ENCODE results near the gene RASAL2.
A peak's percentile ranks its signal among the peaks of the same experiment; 100 is the strongest.
"Not testable (repeated sequence)": the region's sequence is repeated elsewhere in the genome, so short reads cannot be mapped to it uniquely, and the experiment has no call there.

RASAL2 gene

DNA sequence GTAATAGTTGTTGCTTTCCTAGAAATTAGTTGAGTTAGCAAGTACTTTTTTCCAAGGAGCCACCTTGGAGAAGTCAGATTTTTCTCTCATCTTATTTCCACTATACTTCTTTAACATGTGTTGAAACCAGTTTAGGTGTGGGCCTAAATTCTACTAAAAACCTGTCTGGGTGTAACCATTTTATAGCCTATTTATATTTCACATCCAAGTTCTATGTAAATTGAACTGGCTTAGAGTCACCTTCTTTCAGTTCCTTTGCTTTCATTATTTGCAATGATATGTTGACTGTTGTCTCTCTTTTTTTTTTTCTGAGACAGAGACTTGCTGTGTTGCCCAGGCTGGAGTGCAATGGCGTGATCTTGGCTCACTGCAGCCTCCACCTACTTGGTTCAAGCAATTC, 207.2 kb downstream of the RASAL2 start:
- no peak for DNase-seq

DNA sequence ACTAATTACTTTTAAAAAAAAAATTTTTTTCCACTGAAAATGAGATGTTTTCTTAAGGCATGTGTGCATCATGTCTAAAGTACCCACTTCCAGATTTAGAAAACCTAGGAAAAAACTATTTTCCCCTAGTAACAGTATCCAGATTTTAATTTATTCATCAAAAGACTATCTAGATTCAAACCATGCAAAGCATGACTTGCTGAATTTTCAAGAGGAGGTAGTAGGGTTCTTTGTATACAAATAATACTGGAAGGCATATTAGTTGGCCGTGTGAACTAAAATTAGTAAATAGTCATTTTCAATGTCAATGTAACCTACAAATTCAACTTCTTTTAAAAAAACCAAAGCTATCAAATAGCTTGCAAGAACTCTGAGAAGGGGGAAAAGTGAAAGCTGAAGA, 213.4 kb downstream of the RASAL2 start:
- no peak for DNase-seq

DNA sequence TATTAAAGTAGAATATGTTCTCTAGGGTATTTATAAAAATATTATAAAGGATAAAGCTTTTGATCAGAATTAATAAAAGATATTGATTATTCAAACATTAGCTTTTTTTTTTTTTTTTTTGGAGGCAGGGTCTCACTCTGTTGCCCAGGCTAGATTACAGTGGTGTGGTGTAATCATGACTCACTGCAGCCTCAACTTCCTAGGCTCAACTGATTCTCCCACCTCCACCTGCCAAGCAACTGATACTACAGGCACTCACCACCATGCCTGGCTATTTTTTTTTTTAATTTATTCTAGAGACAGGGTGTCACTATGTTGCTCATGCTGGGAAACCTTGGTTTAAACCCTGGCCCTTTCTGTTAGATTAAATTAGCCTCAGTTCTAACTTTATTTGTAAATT, 214.5 kb downstream of the RASAL2 start:
- DNase-seq: no peak

DNA sequence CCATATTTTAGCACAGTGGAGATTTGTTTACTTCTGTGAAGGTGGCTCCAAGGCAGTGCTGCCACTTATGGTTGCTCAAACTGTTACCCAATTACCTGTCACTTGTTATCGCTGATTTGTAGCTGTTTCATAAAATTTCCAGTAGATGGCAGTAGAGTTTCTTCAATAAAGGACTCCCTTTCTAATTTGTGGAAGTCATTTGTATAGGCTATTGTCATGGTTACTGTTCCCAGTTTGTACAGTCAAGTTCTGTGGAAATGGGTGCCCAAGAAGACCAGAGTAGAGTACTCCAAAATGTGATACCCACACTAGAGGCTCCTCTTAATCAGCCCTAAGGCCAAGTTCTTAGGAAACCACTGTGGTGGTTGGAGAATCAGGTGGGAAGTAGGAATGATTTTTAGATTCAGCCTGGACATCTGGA, 216.8 kb downstream of the RASAL2 start:
- DNase-seq: peak; percentile 79

DNA sequence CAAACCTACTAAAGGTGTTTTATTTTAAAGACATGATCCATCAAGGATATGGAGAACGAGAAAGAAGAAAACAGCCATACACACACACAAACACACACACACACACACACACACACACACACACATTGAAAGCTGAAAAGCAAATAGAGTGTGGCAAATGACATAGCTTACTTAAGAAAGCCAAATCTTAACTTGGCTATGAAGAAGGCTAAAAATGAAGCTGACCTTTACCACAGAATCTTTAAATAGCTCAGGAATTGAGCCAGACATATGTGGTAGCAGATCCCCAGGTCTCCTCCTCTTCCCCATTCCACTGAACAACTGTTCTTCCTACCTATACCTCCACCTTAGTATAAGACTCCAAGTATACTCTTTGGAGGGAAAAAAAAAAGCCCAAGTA, 217.3 kb downstream of the RASAL2 start:
- peak; percentile 14 for DNase-seq

DNA sequence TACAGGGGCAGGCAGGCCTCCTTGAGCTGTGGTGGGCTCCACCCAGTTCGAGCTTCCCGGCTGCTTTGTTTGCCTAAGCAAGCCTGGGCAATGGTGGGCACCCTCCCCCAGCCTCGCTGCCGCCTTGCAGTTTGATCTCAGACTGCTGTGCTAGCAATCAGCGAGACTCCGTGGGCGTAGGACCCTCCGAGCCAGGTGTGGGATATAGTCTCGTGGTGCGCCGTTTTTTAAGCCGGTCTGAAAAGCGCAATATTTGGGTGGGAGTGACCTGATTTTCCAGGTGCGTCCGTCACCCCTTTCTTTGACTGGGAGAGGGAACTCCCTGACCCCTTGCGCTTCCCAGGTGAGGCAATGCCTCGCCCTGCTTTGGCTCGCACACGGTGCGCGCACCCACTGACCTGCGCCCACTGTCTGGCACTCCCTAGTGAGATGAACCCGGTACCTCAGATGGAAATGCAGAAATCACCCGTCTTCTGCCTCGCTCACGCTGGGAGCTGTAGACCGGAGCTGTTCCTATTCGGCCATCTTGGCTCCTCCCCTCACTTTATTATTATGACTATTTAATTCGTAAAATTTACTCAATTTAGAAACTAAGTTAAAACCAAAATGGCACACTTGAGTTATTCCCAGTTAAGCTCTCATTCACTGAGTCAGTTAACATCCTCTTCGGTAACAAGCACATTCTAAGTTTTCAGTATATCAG, 226.5 kb downstream of the RASAL2 start:
- DNase-seq: not testable (repeated sequence)

DNA sequence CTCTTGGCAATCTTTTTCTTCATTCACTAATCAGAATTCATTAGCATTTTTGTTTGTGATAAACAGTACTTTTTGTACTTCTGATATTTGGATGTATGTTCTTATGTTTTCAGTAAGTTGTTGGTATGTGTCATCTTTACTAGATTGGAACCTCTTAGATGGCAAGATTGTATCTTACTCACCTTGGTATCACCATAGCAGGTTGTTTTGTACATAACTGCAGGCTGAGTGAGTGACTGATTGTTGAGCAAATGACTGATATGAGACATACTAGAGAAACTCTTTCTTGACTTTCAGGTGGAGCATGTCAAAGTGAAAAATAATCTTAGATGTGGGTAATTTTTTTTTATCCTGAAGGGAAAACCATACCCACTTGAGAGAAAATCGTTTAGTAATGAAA, 229.2 kb downstream of the RASAL2 start:
- no peak for DNase-seq

DNA sequence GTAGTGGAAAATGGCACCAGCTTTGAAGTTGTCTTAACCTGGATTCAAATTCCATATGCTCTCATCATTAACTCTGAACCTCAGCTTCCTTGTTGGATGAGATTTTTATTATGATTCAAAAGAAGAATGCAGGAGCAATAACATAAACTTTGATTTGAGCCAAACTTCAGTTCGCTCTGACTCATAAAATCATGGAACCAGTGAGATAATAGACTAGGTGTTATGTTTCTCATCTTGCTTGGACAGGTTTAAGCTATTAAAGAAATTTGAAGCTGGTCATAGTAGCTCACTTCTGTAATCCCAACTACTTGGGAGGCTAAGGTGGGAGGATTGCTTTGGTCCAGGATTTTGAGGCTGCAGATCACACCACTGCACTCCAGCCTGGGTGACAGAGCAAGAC, 230.1 kb downstream of the RASAL2 start:
- DNase-seq: peak; percentile 29

DNA sequence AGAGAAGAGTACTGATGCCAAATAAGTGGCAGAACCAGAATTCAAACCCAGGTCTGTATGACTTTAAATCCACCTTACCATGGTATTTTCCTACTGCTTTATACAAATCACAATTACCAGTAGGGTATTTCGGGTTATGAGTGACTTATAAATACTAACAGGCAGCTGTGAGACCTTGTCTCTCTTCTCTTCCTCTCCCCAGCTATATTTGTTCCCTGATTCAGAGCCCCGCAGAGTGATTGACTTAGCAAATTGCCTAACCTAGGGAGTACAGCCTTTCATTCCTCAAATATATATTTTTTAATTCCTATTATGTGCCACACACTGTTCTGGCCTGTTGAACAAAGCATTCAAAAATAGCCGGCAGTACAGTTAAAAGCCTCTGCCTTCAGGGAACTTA, 234.8 kb downstream of the RASAL2 start:
- DNase-seq: no peak

DNA sequence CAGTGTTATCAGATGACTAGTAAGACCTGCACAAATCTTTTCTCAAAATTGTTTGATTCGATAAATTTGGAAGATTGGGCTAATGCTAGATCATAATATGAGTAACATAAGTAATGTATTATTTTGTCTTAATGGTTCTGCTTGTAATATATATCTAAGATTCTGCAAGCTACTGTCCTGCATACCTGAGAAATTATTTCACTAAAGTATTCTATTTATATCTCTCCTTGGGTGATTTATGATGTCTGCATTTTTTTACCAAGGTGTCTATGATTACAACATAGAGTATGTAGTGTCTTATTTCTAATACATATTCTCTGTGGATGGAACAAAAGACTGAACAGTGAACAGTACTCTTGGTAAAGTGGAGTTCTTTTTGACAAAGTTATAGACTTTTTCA, 236.2 kb downstream of the RASAL2 start:
- peak; percentile 50 for DNase-seq

DNA sequence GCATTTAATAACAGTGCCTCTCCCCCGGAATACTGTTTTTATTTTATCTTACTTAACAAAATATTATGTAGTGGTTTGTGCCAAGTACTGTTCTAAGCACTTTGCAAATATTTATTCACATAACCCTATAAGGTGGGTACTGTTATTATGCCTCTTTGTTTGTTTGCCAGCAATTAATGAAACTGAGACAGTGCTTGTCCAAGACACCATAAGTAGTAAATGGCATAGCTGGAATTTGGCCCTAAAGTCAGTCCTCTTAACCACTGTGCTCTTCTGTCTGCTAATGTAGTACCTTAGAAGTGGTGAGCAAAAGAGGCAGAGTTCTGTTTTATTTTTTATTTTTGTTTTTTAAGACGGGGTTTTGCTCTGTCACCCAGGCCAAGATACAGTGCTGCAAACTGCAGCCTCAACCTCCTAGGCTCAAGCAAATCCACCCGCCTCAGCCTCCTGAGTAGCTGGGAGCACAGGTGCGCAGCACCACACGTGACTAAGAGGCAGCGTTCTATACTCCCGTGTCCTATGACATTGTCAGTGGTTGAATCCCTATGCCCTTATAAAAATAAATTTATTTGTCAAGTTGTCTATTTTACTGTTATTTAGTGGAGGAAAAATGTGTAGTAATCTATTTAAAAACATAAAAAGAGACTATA, 237.1 kb downstream of the RASAL2 start:
- no peak for DNase-seq

DNA sequence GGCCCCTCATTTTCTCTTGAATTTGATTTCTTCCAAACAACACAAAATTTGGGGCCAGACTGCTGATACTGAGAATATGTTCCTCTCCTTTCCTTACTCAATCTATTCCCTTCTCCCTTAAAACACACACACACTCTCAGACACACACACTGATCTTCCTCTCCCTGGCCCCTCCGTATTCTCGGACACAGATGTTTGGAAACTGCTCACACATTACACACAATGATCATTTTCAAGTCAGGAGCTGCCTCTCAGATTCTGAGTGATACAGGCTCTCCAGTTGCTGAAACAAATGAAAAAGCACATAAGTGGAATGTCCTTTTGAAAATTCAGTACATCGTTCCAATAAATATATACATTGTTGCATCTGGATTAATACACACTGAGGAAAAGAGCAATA, 241.5 kb downstream of the RASAL2 start:
- DNase-seq: no peak

DNA sequence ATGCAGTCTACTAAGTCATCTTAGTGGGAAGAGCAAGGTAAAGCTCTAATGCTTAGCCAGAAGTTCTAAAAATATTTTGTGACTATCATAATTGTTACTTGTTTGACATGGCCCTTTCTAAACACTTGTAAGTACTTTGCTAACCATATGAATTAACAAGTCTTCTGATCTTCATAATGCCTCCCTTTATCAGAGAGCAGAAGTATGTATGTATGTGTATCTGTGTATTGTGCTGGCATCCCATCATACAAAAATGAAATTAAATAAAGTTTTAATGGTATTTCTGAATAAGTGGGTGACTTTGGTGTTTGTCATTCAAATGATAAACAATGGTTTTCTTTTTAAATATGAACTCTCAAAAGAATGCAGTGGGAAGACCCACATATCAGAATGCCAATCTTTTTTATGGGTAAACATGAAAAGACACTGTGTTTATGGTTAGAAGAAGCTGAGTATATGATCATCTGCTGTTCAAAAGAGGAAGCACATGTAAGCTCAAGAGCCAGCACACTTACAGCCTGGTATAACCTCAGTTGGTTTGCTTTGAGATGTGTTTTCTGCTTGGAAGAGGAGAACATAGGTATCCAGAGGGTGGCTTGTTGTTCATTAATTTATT, 243.3 kb downstream of the RASAL2 start:
- no peak for DNase-seq

DNA sequence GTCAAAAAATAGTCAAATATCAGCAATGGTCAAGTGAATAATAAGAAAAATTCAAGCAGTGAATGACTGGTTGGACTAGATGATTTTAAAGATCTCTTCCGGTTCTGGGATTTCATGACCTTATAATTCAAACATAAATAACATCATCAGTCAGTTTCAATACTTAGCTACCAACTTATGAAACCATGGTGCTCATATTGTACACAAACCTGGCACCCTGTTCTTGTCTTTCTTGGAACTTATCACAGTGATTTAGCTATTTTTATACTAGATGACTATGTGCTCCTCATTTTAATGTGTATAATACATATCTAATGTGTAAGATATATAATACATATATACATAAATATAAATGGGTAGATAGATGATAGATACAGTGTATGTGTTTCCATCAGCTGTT, 245.9 kb downstream of the RASAL2 start:
- no peak for DNase-seq

DNA sequence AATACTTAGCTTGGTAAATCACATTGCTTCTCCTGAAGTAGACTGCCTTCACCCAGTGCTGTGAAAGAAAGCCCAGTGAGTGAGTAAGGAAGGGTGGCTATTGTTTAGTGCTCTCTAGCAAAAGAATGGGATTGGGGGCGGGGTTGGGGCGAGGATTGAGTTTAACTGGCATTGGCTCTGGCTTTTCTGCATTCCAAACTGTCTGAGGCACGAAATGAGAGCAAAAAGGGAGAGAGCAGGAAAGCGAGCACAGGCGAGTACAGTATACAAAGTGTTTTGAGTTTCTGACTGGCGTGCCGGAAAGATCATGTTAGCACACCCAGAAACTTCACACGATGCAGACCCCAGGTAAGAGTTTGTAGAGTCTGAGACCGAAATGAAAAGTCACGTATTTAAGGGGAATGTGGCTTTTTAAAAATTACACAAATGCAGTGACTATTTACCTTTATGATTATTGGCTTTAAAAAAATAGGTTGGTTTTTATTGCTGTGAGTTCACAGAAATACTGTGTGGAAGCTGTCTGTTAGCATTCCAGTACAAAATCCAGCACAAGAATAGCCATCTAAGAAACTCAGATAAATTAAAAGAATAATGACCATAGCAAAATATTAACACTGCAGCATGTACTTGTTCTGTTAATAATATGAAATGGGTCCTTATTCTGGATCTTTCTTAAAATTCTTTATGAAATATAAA, 247.5 kb downstream of the RASAL2 start:
- peak; percentile 90 for DNase-seq

DNA sequence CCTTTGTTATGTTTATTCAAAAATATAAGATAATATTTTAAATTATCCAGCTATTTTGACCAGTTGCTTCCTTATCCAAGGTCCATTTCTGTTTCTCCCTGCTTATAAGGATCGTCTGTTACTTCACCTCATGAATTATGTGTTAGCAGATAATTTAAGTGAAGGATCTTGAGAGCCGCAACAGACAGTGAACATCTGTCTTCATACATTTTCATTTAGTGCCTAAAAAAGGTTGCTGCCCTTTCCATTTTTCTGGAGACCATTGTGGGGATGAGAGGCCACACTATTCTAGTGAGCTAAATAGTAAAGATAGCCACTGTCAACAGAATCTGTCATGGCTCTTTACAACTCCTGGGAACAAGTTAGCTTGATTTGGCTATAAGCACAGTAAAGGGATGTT, 248.8 kb downstream of the RASAL2 start:
- DNase-seq: no peak

DNA sequence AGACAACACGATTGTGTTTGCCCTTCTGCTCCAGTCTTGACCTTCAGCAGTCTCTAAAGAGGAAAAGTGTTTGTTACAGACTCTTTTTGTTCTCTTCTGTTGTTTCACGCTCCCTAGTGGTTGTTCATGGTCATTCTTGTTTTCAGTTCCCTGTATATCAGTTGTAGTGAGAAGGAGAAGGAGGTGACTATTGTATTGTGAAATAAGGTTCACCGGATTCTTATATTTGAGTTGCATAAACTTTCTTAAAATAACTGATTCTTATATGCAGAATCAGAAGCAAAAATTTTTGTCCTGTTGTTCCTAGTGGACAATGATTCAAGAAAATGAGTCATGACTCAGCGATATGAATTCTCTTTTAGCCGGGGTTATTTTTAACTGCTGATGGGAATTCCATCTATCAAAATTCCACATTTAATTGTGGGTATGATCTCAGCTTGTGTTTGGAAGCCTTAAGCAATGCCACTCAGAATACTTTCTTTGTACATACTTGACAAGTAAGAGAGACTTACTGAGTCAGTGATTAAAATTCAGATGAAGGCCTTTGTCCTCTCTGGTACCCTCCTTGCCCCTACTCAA, 250.7 kb downstream of the RASAL2 start:
- DNase-seq: peak; percentile 95

DNA sequence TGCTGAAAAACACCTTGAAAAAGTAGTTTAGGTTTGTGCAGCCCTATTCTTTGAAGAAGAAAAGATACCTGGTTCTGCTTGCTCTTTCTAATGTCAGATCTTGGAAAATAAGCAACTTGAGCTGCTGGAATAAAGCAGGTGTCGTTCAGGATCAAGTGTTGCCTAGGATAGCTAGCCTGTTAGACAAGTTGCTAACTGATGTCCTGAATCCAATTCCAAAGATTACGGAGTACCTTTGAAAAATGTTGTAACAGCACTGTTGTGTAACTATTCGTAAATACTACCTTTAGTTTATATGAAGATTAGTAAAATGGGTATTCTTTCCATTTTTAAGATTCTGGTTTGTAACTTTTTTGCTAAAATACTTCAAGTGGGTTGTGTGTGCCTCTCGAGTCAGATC, 251.3 kb downstream of the RASAL2 start:
- DNase-seq: no peak

DNA sequence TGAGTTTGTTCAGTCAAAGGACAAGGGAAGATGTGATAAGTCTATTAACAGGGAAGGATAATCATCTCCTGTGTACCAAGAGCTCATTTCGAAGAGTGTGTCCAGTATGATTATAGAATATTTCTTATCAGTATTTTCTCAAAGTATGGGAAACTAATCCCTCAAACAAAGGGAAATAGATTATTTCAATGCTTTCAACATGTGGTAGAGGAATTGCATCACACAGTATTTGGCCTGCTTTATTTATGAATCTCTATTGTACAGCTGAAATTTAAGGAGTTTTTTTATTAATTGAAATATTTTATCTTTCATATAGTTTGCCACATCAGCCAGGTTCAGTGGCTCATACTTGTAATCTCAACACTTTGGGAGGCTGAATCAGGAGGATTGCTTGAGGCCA, 251.9 kb downstream of the RASAL2 start:
- no peak for DNase-seq

DNA sequence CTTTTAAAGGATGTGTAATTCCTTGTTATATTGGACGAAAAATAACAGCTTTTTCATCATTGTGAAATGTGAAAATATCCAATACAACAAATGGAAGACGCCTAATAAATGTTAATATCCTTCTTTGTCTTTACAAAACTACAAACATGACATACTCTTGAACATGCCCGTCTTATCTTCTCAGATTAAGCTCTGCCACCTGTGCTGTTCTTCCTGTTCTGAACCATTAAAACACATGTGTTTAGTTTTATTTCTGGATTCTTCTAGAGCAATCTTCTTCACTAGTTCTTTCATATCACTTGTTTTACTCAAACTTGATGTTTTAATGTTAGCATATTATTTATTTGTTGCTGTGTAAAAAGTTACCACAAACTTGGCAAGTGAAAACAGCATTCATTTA, 255.9 kb downstream of the RASAL2 start:
- DNase-seq: no peak

DNA sequence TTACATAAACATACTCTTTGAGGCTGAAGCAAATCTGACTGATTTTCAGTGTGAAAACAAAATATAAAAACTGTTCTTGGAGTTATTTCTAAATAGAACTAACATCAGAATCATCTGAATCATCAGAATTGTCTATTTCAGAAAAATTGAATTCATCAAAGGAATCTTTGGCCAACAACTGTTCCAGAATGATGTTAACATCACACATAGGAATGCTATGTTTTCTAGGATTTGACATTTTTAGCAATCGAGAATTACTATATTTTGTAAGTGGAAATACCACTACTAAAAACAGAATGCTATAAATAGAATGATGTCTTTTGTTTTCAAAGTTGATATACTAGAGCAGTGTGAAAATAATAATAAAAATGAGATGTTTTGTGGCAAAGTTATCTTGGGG, 258.0 kb downstream of the RASAL2 start:
- not testable (repeated sequence) for DNase-seq

DNA sequence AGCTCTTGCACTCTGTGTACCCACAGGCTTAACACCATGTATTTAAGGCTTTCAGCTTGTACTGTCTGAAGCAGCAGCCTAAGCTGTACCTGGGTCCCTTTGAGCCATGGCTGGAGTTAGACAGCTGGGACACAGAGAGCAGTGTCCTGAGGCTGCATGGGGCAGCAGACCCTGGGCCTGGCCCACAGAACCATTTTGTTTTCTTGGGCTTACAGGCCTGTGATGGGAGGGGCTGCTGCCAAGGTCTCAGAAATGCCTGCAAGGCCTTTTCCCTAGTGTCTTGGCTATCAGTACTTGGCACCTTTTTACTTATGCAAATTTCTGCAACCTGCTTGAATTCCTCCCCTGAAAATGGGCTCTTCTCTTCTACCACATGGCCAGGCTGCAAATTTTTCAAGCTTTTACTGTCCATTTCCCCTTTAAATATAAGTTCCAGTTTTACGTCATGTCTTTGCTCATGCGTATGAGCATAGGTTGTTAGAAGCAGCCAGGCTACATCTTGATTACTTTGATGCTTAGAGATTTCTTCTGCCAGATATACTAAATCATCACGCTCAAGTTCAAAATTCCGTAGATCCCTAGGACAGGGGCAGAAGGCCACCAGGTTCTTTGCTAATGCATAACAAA, 259.0 kb downstream of the RASAL2 start:
- DNase-seq: no peak

DNA sequence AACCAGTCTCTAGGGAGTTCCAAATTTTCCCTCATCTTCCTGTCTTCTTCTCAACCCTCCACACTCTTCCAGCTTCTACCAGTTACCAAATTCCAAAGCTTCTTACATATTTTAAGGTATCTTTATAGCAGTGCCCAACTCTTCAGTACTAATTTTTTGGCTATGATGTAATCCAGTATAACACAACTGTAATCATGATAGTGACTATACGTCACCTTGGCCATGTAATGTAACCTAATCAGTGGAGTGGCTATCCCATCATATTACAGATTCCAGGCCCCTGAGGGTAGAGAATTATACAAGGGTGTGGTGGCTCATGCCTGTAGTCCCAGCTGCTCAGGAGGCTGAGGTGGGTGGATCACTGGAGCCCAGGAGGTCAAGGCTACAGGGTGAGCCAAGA, 259.6 kb downstream of the RASAL2 start:
- DNase-seq: no peak
